ENCODE data around the gene PSPH.
"Not testable (repeated sequence)": the region's sequence is repeated elsewhere in the genome, so short reads cannot be mapped to it uniquely, and the experiment has no call there.

Gene PSPH

DNA sequence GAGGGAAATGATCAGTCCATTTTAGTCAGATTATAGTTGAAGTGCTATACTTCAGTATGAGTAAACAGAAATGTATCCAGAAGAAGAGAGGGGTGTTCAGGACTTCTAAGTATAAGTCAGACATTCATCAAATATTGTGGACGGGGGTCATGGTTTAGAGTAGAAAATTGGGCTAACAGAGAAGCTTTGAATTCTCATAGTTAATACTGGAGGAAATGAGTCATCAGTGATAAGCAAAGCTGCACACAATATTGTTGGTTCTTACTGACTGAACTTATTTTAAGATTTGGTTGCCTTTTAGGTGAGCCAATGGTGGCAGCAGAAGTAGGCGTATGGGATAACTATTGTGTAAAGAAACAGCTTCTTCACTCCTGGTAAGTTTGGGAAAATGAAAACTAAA lies 11.1 kb upstream of the PSPH start:
- peak; percentile 81 for DNase-seq

DNA sequence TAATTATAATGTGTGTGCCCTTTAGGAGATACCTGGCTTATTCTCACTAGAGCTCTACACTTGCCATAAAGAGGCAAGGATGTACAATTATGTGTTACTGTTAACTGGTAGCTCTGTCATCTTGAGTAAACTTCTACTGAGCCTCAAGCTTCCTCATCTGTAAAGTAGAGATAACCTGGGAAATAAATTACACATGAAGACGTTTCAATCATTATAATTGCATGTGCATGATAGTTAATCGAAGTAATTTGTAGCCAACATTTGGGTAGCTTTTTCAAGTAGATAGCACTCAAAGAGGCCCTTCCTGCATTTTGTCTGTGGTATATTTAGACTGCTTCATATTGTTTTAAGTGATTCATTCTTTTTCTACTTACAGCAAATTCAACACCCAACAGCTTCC lies 2.7 kb upstream of the PSPH start:
- DNase-seq = no peak

- no peak for DNase-seq
Observed at GRCh38 chr7:56053379-56053778, 2.1 kb upstream of the PSPH start.

DNA sequence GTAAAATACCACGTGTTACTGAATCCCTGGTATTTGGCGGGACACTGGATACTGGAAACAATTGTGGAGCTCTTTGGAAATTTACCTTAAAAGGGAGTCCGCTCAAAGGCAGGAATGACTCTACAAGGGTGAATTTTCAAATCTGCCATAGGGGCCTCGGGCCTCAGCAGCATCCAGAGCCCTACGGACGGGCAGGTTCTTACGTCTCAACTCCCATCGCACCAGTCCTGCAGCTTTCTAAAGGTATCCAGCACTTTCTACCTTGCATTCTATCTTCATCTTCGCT lies 248 bp downstream of the PSPH start:
- no peak for DNase-seq

DNA sequence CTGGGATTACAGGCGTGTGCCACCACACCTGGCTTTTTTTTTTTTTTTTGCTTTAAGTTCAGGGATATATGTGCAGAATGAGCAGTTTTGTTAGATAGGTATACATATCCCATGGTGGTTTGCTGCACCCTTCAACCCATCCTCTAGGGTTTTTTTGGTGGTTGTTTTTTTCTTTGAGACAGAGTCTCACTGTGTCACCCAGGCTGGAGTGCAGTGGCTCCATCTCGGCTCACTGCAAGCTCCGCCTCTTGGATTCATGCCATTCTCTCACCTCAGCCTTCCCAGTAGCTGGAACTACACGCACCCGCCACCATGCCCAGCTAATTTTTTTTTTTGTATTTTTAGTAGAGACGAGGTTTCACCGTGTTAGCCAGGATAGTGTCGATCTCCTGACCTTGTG lies 2.5 kb downstream of the PSPH start:
- DNase-seq = peak; percentile 7

- no peak for DNase-seq
Observed at GRCh38 chr7:56048245-56048644, 3.0 kb downstream of the PSPH start.

DNA sequence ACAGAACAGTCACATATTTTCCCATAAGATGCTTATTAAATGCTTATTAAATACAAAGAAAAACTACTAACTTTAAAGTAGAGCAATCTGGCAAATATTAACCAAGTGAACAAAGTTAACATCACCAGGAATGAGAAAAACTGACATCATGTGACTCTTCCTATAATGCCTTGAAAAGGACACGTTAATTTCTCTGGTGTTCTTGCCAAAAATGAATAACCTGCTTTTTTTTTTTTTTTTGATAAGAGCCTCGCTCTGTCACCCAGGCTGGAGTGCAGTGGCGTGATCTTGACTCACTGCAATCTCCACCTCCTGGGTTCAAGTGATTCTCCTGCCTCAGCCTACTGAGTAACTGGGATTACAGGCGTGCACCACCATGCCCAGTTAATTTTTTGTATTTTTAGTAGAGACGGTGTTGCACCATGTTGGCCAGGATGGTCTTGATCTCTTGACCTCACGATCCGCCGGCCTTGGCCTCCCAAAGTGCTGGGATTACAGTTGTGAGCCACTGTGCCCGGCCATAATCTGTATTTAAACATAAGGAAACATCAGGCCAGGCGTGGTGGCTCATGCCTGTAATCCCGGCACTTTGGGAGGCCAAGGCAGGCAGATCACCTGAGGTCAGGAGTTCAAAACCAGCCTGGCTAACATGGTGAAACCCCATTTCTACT lies 3.7 kb downstream of the PSPH start:
- DNase-seq = not testable (repeated sequence)

- DNase-seq = peak; percentile 63
Observed at GRCh38 chr7:56046721-56047445, 4.4 kb downstream of the PSPH start.

DNA sequence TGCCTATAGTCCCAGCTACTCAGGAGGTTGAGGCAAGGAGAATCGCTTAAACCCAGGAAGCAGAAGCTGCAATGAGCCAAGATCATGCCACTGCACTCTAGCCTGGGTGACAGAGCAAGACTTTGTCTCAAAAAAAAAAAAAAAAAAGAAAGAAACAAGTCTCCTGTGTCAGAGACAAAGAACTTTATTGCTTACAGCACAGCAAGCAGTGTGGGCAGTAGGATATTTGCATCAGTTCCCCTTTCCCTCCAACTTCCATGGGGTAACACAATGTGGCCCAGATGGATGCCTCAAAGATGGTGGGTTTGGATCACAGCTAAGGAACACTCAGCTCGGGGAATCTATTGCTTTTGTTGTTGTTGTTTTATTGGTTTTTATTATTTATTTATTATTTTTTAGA lies 5.5 kb downstream of the PSPH start:
- DNase-seq = not testable (repeated sequence)

GRCh38 chr7:56040730-56041129 lies 10.5 kb downstream of the PSPH start:
- no peak for DNase-seq

DNA sequence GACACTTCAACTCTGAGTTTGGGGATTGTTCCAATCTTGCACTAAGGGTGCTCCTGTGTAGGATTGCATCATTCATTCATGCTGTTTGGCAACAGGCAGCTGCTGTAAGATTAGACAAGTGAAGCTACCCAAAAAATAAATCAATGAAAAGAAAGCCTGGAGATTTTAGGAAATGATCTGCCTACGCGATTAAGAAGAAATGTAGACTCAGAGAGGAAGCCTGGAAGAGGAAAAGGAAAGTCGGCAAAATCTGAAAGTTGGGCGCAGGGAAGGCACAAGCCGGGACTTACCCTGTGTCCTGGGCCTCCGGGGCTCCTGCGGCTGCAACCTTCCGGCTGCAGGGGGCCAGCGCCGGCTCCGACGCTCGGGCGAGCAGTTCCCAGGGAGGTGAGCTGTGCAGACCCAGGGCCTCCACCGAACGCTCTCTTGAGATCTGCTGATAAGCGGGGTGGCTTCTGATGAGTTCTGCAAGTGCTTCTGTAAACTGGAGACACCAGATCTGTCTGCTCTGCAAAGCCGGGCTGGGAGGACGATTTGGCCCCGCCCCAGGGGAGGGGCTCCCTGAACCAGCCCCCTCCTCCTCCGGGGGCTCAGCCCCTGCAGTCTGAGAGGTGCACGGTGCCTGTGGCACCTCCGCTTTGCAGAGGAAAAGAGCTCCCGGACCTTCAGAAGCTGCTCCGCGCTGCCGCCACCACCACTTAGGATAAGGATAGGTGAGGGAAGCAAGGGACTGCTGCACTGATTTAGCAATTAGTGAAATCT lies 17.4 kb downstream of the PSPH start:
- peak; percentile 83 for DNase-seq

DNA sequence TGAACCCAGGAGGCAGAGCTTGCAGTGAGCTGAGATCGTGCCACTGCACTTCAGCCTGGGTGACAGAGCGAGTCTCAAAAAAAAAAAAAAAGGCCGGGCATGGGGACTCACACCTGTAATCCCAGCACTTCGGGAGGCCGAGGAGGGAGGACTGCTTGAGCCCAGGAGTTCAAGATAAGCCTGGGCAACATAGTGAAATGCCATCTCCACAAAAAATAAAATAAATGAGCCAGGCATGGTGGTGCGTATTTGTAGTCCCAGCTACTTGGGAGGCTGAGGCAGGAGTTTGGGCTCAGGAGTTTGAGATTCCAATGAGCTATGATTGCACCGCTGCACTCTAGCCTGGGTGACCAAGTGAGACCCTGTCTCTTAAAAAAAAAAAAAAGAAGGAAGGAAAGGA lies 18.7 kb downstream of the PSPH start:
- not testable (repeated sequence) for DNase-seq

GRCh38 chr7:56031556-56031955 lies 19.7 kb downstream of the PSPH start:
- not testable (repeated sequence) for DNase-seq

DNA sequence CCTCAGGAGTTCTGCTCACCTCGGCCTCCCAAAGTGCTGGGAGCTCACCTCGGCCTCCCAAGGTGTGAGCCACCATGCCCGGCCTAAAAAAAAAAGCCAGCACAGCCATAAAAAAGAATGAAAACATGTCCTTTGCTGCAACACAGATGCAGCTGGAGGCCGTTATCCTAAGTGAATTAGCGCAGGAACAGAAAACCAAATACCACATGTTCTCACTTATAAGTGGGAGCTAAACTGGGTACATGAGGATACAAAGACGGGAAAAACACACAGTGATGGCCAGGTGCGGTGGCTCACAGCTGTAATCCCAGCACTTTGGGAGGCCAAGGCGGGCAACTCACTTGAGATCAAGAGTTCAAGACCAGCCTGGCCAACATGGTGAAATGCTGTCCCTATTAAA lies 20.9 kb downstream of the PSPH start:
- no peak for DNase-seq

DNA sequence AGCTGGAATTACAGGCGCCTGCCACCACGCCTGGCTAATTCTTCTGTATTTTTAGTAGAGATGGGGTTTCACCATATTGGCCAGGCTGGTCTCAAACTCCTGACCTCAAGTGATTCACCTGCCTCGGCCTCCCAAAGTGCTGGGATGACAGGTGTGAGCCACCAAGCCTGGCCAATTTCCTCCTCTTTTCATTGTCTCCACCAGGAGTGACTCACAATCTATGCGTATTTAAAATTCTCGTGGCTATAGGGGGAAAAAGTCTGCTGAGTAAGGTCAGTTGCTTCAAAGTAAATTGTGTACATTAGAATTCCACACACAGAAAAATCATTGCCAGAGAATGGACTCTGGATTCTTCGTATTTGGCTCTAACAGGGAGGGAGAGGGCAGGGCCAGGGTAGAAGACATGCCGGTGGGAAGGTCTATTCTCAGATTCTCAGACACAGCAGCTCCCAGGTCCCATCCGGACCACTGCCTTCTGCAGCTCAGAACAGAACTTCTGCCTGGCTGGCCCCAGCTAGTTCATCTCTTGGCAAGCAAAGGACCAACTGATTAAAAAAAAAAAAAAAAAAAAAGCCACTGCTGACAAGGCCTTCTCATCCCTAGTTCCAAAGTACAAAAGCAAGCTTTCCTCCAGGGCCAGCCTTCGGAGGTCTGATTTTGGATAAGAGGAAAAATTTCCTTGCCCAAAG lies 22.2 kb downstream of the PSPH start:
- peak; percentile 5 for DNase-seq

- DNase-seq = no peak
Observed at GRCh38 chr7:56026538-56026937, 24.7 kb downstream of the PSPH start.

- DNase-seq = no peak
Observed at GRCh38 chr7:56023500-56023899, 27.7 kb downstream of the PSPH start.

GRCh38 chr7:56019501-56019900 lies 31.7 kb downstream of the PSPH start:
- DNase-seq = no peak

DNA sequence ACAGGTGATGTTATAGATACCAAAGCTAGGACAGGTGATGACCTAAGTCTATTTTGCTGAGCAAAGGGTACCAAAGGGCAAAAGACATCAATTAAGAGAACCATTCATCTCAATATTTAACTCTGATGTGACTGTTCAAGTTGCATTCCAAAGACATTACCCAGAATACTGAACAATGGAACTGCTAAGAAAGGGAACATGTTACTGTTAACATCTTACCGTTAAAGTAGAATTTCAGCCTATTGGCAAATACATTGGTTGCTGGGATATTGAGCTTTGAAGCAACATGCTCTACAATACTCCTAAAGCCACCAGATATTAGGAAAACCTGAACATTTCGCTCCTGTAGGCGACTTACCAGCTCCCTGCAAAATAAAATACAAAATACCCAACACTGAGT lies 34.2 kb downstream of the PSPH start:
- DNase-seq = not testable (repeated sequence)

GRCh38 chr7:56009695-56010094 lies 41.5 kb downstream of the PSPH start:
- DNase-seq = no peak

GRCh38 chr7:56007891-56008290 lies 43.4 kb downstream of the PSPH start:
- DNase-seq = no peak

DNA sequence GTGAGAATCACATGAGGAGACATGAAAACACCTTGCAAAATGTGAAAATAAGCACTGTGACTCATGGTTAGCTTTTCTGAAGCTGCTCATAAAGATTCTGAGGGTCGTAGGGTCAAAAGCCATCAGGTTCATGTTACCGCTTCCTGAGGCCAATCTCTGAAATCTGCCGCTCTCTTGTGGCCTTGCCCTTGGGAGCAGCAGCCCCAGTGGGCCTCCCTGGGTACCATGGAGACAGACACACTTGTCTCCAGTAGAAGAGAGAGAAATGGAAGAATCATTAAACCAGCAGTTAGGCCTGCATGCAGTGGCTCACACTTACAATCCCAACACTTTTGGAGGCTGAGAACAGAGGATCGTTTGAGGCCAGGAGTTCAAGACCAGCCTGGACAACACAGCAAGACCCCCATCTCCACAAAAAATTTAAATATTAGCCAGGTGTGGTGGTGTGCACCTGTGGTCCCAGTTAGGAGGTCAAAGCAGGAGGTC lies 44.0 kb downstream of the PSPH start:
- DNase-seq = no peak

DNA sequence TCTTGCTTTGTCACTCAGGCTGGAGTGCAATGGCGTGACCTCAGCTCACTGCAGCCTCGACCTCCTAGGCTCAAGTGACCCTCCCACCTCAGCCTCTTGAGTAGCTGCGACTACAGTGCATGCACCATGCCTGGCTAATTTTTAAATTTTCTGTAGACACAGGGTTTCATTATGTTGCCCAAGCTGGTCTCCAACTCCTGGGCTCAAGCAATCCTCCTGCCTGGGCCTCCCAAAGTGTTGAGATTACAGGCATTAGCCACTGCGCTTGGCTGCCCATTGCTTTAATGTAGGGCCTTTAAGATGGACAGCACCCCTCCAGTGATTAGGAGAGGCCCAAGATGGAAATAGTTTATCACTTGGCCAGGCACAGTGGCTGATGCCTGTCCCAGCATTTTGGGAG lies 47.5 kb downstream of the PSPH start:
- DNase-seq = no peak

All from EL (cell line).